ENCODE data around the gene C10orf90. TPM values are rescaled to one million over a fixed set of nuclear protein-coding genes. Genes with fewer than 3 reads are reported as not detected.
"Not testable (repeated sequence)": the region's sequence is repeated elsewhere in the genome, so short reads cannot be mapped to it uniquely, and the experiment has no call there.

The C10orf90 gene
- total RNA-seq, 2 experiments from 2014 or later, result not detected

- Mint-ChIP-seq H3K36me3 (peaks cover 5% of the 10 kb centered on the region), H3K27ac (peak overlapping the region; percentile 34), H3K9me3 (no peaks in the 10 kb centered on the region), H3K4me1 (ENCODE audit: low read depth) (peaks cover 5% of the 10 kb centered on the region), H3K27me3 (peaks cover 29% of the 10 kb centered on the region), H3K4me3 (peak overlapping the region; percentile 32)
- peak; percentile 49 for DNase-seq
- ChIA-PET POLR2A (no interaction called here), CTCF (no interaction called here)
- intact Hi-C loops (cut with micrococcal nuclease), result loop anchor here (2.0 to 5.0 kb wide), 2 partner anchors 404 to 520 kb away; no protein-coding TSS in a partner anchor
Observed at GRCh38 chr10:126387041-126387921, 283.2 kb downstream of the C10orf90 start.

GRCh38 chr10:126384269-126384873 is 286.1 kb downstream of the C10orf90 start:
- Mint-ChIP-seq H3K9me3 (peaks cover 4% of the 10 kb centered on the region), H3K27ac (no peak overlapping the region), H3K27me3 (peaks cover 25% of the 10 kb centered on the region), H3K36me3 (peaks cover 5% of the 10 kb centered on the region), H3K4me3 (no peak overlapping the region), H3K4me1 (ENCODE audit: low read depth) (peaks cover 5% of the 10 kb centered on the region)
- DNase-seq, result no peak
- ChIA-PET POLR2A (no interaction called here), CTCF (no interaction called here)
- intact Hi-C loops (cut with micrococcal nuclease), result no loop called here

- ChIA-PET POLR2A (no interaction called here), CTCF (no interaction called here)
- H3K9me3 Mint-ChIP-seq, result peaks cover 7% of the 10 kb centered on the region
- no peak for DNase-seq
- intact Hi-C loops (cut with micrococcal nuclease), result no loop called here
- peaks cover 2% of the 10 kb centered on the region for H3K27me3 Mint-ChIP-seq
- H3K4me1 Mint-ChIP-seq (ENCODE audit: low read depth), result no peaks in the 10 kb centered on the region
- no peak overlapping the region for H3K4me3 Mint-ChIP-seq
- H3K36me3 Mint-ChIP-seq, result no peaks in the 10 kb centered on the region
- H3K27ac Mint-ChIP-seq, result no peak overlapping the region
Observed at GRCh38 chr10:126380352-126381076, 290.0 kb downstream of the C10orf90 start.

GRCh38 chr10:126379166-126379565 is 291.3 kb downstream of the C10orf90 start:
- H3K9me3 Mint-ChIP-seq; H3K4me3 Mint-ChIP-seq; intact Hi-C loops (cut with micrococcal nuclease); H3K27ac Mint-ChIP-seq; POLR2A ChIA-PET; DNase-seq; H3K27me3 Mint-ChIP-seq; H3K4me1 Mint-ChIP-seq (ENCODE audit: low read depth); H3K36me3 Mint-ChIP-seq: not testable (repeated sequence)
- CTCF ChIA-PET, result interaction anchor here (0.7 kb wide), 1 partner anchor 12 kb away, joined by 3 read pairs; no protein-coding TSS in a partner anchor

- Mint-ChIP-seq H3K27ac (no peak overlapping the region), H3K9me3 (peaks cover 7% of the 10 kb centered on the region), H3K36me3 (no peaks in the 10 kb centered on the region), H3K4me1 (ENCODE audit: low read depth) (no peaks in the 10 kb centered on the region), H3K27me3 (no peaks in the 10 kb centered on the region), H3K4me3 (no peak overlapping the region)
- DNase-seq, result no peak
- intact Hi-C loops (cut with micrococcal nuclease), result no loop called here
- ChIA-PET CTCF (no interaction called here), POLR2A (no interaction called here)
Observed at GRCh38 chr10:126376956-126377355, 293.5 kb downstream of the C10orf90 start.

GRCh38 chr10:126375926-126376554 is 294.5 kb downstream of the C10orf90 start:
- no peak for DNase-seq
- intact Hi-C loops (cut with micrococcal nuclease), result no loop called here
- CTCF ChIA-PET, result no interaction called here

GRCh38 chr10:126375299-126375698 is 295.2 kb downstream of the C10orf90 start:
- ChIA-PET CTCF (no interaction called here), POLR2A (no interaction called here)
- DNase-seq, result no peak
- H3K4me3 Mint-ChIP-seq, result no peak overlapping the region
- H3K36me3 Mint-ChIP-seq, result no peaks in the 10 kb centered on the region
- no peaks in the 10 kb centered on the region for H3K4me1 Mint-ChIP-seq (ENCODE audit: low read depth)
- no peak overlapping the region for H3K27ac Mint-ChIP-seq
- peaks cover 7% of the 10 kb centered on the region for H3K9me3 Mint-ChIP-seq
- H3K27me3 Mint-ChIP-seq, result no peaks in the 10 kb centered on the region
- intact Hi-C loops (cut with micrococcal nuclease), result no loop called here

More at GRCh38 chr10:126375926-126376554, 294.5 kb downstream of the C10orf90 start:
- POLR2A ChIA-PET, result no interaction called here
- no peak overlapping the region for H3K27ac Mint-ChIP-seq
- no peaks in the 10 kb centered on the region for H3K27me3 Mint-ChIP-seq
- H3K4me3 Mint-ChIP-seq, result no peak overlapping the region
- H3K4me1 Mint-ChIP-seq (ENCODE audit: low read depth), result no peaks in the 10 kb centered on the region
- peaks cover 7% of the 10 kb centered on the region for H3K9me3 Mint-ChIP-seq
- no peaks in the 10 kb centered on the region for H3K36me3 Mint-ChIP-seq

Other genes starting within 250 kb of the C10orf90 start
- gene DOCK1, start 234.7 kb upstream of the C10orf90 start, total RNA-seq, result under 1 TPM; 0.22 to 0.29 TPM